WTC11 (cell line): ENCODE measurements around the gene PRDM15. TPM values are rescaled to one million over a fixed set of nuclear protein-coding genes. Genes with fewer than 3 reads are reported as not detected.

Experiments used
- ATAC-seq: fragments of 200-7000 bp; cut with Tn5 transposase; 2 replicates; pipeline ENCODE4 v1.10.0; 2021; ENCODE audit warnings: mild to moderate bottlenecking, moderate library complexity
- CTCF ChIA-PET: fragments of 300-600 bp; sonication (Branson Sonifier 250); formaldehyde crosslinking; loops from one replicate; lab custom pipeline; 2021; ENCODE audit warnings: antibody characterized with exemption; lab: Charles Lee
- POLR2A ChIA-PET: fragments of 350-600 bp; sonication (Branson Sonifier 250); formaldehyde crosslinking; loops from one replicate; lab custom pipeline; 2021; ENCODE audit warnings: antibody characterized with exemption; lab: Charles Lee
- DNase-seq: peaks from one replicate; pipeline ENCODE4 v3.0.0; 2021; ENCODE audit warnings: low spot score
- H3K27ac Mint-ChIP-seq: 2 replicates; pipeline ENCODE4 v1.8.0; 2021; ENCODE audit warnings: mixed read lengths
- H3K27me3 Mint-ChIP-seq: 2 replicates; pipeline ENCODE4 v1.8.0; 2021; ENCODE audit warnings: low read depth, mild to moderate bottlenecking, moderate library complexity, mixed read lengths
- H3K36me3 Mint-ChIP-seq: 2 replicates; pipeline ENCODE4 v1.8.0; 2021; ENCODE audit warnings: mixed read lengths
- H3K4me1 Mint-ChIP-seq: 2 replicates; pipeline ENCODE4 v1.8.0; 2022; ENCODE audit warnings: mixed read lengths
- H3K4me3 Mint-ChIP-seq: 2 replicates; pipeline ENCODE4 v1.8.0; 2021; ENCODE audit warnings: mild to moderate bottlenecking, moderate library complexity, mixed read lengths
- H3K9me3 Mint-ChIP-seq: 2 replicates; pipeline ENCODE4 v1.8.0; 2021; ENCODE audit warnings: mixed read lengths
- HMGA2 ChIP-seq: fragments of 250-450 bp; sonication (Bioruptor Pico); IDR thresholded peaks from 2 replicates; pipeline ENCODE4 v1.4.0; 2021; ENCODE audit warnings: mild to moderate bottlenecking, moderate library complexity
- JUN ChIP-seq: sonication (generic); formaldehyde crosslinking; IDR thresholded peaks from 2 replicates; pipeline ENCODE4 v1.8.0; 2023; ENCODE audit warnings: mild to moderate bottlenecking, missing genetic modification reagents
- NFATC4 ChIP-seq: fragments of 250-450 bp; sonication (Bioruptor Pico); IDR thresholded peaks from 2 replicates; pipeline ENCODE4 v1.9.0; 2021; ENCODE audit warnings: mild to moderate bottlenecking
- NR1H2 ChIP-seq: sonication (generic); formaldehyde crosslinking; IDR thresholded peaks from 2 replicates; pipeline ENCODE4 v1.9.0; 2021; ENCODE audit warnings: mild to moderate bottlenecking, moderate library complexity, missing genetic modification reagents
- SMAD3 ChIP-seq: sonication (generic); formaldehyde crosslinking; IDR thresholded peaks from 2 replicates; pipeline ENCODE4 v1.8.0; 2022; ENCODE audit warnings: missing genetic modification reagents, mild to moderate bottlenecking, borderline replicate concordance
- SMAD4 ChIP-seq: sonication (generic); formaldehyde crosslinking; IDR thresholded peaks from 2 replicates; pipeline ENCODE4 v1.8.0; 2022; ENCODE audit warnings: mild to moderate bottlenecking, missing genetic modification reagents
- TCF7 ChIP-seq: sonication (generic); formaldehyde crosslinking; IDR thresholded peaks from 2 replicates; pipeline ENCODE4 v1.8.0; 2022; ENCODE audit warnings: mild to moderate bottlenecking, low read depth, missing genetic modification reagents, moderate library complexity
- ZNF121 ChIP-seq: sonication (generic); formaldehyde crosslinking; IDR thresholded peaks from 2 replicates; pipeline ENCODE4 v1.8.0; 2023; ENCODE audit warnings: missing genetic modification reagents
- ZNF138 ChIP-seq: sonication (generic); formaldehyde crosslinking; conservative IDR thresholded peaks from 2 replicates; pipeline ENCODE4 v1.8.1; 2022; ENCODE audit warnings: mild to moderate bottlenecking, moderate library complexity, missing genetic modification reagents
- ZNF396 ChIP-seq: fragments of 250-450 bp; sonication (Bioruptor Pico); IDR thresholded peaks from 2 replicates; pipeline ENCODE4 v1.8.0; 2021; ENCODE audit warnings: mild to moderate bottlenecking, moderate library complexity, borderline replicate concordance
- ZNF416 ChIP-seq: fragments of 250-450 bp; sonication (Bioruptor Pico); IDR thresholded peaks from 2 replicates; pipeline ENCODE4 v1.9.0; 2021; ENCODE audit warnings: mild to moderate bottlenecking, inconsistent platforms
- ZNF423 ChIP-seq: fragments of 250-450 bp; sonication (Bioruptor Pico); IDR thresholded peaks from 2 replicates; pipeline ENCODE4 v2.1.2; 2022; ENCODE audit warnings: mild to moderate bottlenecking, moderate library complexity
- total RNA-seq: library from RNA; stranded (reverse); gene quantifications from 3 replicates; pipeline ENCODE4 v1.2.3, GENCODE V29; 2021
- TF ChIP-seq, protein P1 (sequence below): sonication (generic); formaldehyde crosslinking; IDR thresholded peaks from 2 replicates; pipeline ENCODE4 v1.8.1; 2023; ENCODE audit warnings: mild to moderate bottlenecking, moderate library complexity, missing genetic modification reagents
- TF ChIP-seq, protein P2 (sequence below): sonication (generic); formaldehyde crosslinking; IDR thresholded peaks from 2 replicates; pipeline ENCODE4 v1.8.0; 2022; ENCODE audit warnings: mild to moderate bottlenecking, missing genetic modification reagents
- TF ChIP-seq, protein P3 (sequence below): sonication (generic); formaldehyde crosslinking; IDR thresholded peaks from 2 replicates; pipeline ENCODE4 v1.8.1; 2023; ENCODE audit warnings: mild to moderate bottlenecking, missing genetic modification reagents, moderate library complexity
- TF ChIP-seq, protein P4 (sequence below): sonication (generic); formaldehyde crosslinking; IDR thresholded peaks from 2 replicates; pipeline ENCODE4 v1.8.0; 2022; ENCODE audit warnings: mild to moderate bottlenecking, missing genetic modification reagents
- TF ChIP-seq, protein P5 (sequence below): fragments of 250-450 bp; sonication (Bioruptor Pico); IDR thresholded peaks from 2 replicates; pipeline ENCODE4 v2.1.2; 2022; ENCODE audit warnings: mild to moderate bottlenecking, moderate library complexity
- TF ChIP-seq, protein P6 (sequence below): sonication (generic); formaldehyde crosslinking; IDR thresholded peaks from 2 replicates; pipeline ENCODE4 v1.8.0; 2023; ENCODE audit warnings: missing genetic modification reagents

Gene PRDM15
- total RNA-seq, 1 experiment from 2014 or later, result 12.9 TPM

DNA sequence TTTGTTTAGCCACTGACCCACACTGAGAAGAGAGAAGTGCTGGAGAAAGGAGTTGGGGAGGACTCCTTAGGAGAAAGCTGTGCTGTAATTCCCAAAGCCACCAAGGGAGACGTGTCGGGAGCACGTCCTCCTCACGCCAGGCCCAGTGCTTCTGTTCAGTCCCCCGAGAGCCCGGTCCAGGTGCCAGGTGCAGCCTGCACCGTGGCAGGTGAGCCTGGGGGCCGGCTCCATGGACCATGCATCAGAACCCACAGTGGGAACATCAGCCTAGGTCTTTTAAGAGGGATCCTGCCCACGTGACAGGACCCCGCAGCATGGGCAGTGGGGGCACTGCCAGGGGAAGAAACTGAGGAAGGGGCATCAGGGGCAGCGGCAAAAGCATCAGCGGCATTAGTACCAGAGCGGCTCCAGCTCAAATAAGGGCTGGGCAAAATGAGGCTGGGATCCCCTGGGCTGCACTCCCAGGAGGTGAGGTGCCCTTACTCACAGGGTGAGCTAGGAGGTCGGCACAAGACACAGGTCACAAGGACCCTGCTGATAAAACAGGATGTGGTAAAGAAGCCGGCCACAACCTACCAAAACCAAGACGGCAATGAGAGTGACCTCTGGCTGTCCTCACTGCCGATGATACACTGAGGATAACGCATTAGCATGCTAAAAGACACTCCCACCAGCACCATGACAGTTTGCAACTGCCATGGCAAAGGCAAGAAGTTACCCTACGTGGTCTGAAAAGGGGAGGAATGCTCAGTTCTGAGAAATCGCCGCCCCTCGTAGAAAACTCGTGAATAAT lies 24.6 kb upstream of the PRDM15 start:
- peaks cover 7% of the 10 kb centered on the region for H3K36me3 Mint-ChIP-seq
- H3K27ac Mint-ChIP-seq, result peak overlapping the region; percentile 25; the same call in 1 of the 2 replicates
- no peak for ATAC-seq
- ChIA-PET POLR2A (interaction anchor here (0.6 kb wide), 1 partner anchor 87 kb away, joined by 5 read pairs; no protein-coding TSS in a partner anchor), CTCF (interaction anchor here (1.2 kb wide), 1 partner anchor 222 kb away, joined by 3 read pairs; no protein-coding TSS in a partner anchor)
- H3K9me3 Mint-ChIP-seq, result no peaks in the 10 kb centered on the region
- H3K27me3 Mint-ChIP-seq, result no peaks in the 10 kb centered on the region
- H3K4me3 Mint-ChIP-seq, result no peak overlapping the region
- H3K4me1 Mint-ChIP-seq, result peaks cover 9% of the 10 kb centered on the region; the same call in 1 of the 2 replicates
- DNase-seq, result no peak
- TF ChIP-seq, protein P1, sequence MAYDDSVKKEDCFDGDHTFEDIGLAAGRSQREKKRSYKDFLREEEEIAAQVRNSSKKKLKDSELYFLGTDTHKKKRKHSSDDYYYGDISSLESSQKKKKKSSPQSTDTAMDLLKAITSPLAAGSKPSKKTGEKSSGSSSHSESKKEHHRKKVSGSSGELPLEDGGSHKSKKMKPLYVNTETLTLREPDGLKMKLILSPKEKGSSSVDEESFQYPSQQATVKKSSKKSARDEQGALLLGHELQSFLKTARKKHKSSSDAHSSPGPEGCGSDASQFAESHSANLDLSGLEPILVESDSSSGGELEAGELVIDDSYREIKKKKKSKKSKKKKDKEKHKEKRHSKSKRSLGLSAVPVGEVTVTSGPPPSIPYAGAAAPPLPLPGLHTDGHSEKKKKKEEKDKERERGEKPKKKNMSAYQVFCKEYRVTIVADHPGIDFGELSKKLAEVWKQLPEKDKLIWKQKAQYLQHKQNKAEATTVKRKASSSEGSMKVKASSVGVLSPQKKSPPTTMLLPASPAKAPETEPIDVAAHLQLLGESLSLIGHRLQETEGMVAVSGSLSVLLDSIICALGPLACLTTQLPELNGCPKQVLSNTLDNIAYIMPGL (CRISPR knock-in tag), result no peak
- no peak for TF ChIP-seq ZNF423 (CRISPR knock-in tag)
- TF ChIP-seq ZNF416, result no peak
- no peak for TF ChIP-seq ZNF396 (CRISPR knock-in tag)
- no peak for TF ChIP-seq NR1H2 (CRISPR knock-in tag)
- no peak for TF ChIP-seq HMGA2 (CRISPR knock-in tag)
- TF ChIP-seq, protein P2, sequence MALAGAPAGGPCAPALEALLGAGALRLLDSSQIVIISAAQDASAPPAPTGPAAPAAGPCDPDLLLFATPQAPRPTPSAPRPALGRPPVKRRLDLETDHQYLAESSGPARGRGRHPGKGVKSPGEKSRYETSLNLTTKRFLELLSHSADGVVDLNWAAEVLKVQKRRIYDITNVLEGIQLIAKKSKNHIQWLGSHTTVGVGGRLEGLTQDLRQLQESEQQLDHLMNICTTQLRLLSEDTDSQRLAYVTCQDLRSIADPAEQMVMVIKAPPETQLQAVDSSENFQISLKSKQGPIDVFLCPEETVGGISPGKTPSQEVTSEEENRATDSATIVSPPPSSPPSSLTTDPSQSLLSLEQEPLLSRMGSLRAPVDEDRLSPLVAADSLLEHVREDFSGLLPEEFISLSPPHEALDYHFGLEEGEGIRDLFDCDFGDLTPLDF, result no peak
- no peak for TF ChIP-seq TCF7
- TF ChIP-seq, protein P3, sequence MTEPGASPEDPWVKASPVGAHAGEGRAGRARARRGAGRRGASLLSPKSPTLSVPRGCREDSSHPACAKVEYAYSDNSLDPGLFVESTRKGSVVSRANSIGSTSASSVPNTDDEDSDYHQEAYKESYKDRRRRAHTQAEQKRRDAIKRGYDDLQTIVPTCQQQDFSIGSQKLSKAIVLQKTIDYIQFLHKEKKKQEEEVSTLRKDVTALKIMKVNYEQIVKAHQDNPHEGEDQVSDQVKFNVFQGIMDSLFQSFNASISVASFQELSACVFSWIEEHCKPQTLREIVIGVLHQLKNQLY (CRISPR knock-in tag), result no peak
- no peak for TF ChIP-seq ZNF138 (CRISPR knock-in tag)
- TF ChIP-seq, protein P4, sequence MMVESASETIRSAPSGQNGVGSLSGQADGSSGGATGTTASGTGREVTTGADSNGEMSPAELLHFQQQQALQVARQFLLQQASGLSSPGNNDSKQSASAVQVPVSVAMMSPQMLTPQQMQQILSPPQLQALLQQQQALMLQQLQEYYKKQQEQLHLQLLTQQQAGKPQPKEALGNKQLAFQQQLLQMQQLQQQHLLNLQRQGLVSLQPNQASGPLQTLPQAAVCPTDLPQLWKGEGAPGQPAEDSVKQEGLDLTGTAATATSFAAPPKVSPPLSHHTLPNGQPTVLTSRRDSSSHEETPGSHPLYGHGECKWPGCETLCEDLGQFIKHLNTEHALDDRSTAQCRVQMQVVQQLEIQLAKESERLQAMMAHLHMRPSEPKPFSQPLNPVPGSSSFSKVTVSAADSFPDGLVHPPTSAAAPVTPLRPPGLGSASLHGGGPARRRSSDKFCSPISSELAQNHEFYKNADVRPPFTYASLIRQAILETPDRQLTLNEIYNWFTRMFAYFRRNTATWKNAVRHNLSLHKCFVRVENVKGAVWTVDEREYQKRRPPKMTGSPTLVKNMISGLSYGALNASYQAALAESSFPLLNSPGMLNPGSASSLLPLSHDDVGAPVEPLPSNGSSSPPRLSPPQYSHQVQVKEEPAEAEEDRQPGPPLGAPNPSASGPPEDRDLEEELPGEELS, result no peak
- no peak for TF ChIP-seq JUN
- TF ChIP-seq, protein P5, sequence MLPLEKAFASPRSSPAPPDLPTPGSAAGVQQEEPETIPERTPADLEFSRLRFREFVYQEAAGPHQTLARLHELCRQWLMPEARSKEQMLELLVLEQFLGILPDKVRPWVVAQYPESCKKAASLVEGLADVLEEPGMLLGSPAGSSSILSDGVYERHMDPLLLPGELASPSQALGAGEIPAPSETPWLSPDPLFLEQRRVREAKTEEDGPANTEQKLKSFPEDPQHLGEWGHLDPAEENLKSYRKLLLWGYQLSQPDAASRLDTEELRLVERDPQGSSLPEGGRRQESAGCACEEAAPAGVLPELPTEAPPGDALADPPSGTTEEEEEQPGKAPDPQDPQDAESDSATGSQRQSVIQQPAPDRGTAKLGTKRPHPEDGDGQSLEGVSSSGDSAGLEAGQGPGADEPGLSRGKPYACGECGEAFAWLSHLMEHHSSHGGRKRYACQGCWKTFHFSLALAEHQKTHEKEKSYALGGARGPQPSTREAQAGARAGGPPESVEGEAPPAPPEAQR (CRISPR knock-in tag), result no peak
- no peak for TF ChIP-seq SMAD3 (CRISPR knock-in tag)
- no peak for TF ChIP-seq NFATC4
- TF ChIP-seq ZNF121 (CRISPR knock-in tag), result no peak
- TF ChIP-seq, protein P6, sequence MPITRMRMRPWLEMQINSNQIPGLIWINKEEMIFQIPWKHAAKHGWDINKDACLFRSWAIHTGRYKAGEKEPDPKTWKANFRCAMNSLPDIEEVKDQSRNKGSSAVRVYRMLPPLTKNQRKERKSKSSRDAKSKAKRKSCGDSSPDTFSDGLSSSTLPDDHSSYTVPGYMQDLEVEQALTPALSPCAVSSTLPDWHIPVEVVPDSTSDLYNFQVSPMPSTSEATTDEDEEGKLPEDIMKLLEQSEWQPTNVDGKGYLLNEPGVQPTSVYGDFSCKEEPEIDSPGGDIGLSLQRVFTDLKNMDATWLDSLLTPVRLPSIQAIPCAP (CRISPR knock-in tag), result no peak
- TF ChIP-seq SMAD4 (CRISPR knock-in tag), result no peak
